Hematopoietic multipotent progenitor cell treated with erythropoietin and hydrocortisone succinate and interleukin-3 and kit ligand, for 15 days (in vitro differentiated cells): ENCODE measurements around the gene PPP1R13B.

Experiments
- DNase-seq: peaks from one replicate; pipeline ENCODE4 v3.0.0-alpha.2; 2015; ENCODE audit warnings: low spot score

The PPP1R13B gene

GRCh38 chr14:103740991-103741689 is 106.2 kb downstream of the PPP1R13B start:
- DNase-seq, result no peak

GRCh38 chr14:103739793-103740501 is 107.4 kb downstream of the PPP1R13B start:
- DNase-seq, result no peak

- DNase-seq, result no peak
Measured at GRCh38 chr14:103739466-103739792, 107.9 kb downstream of the PPP1R13B start.

- no peak for DNase-seq
Measured at GRCh38 chr14:103738701-103739451, 108.5 kb downstream of the PPP1R13B start.

GRCh38 chr14:103738166-103738565 is 109.2 kb downstream of the PPP1R13B start:
- DNase-seq, result no peak

- no peak for DNase-seq
Measured at GRCh38 chr14:103737432-103738045, 109.8 kb downstream of the PPP1R13B start.

- DNase-seq, result no peak
Measured at GRCh38 chr14:103736546-103737431, 110.6 kb downstream of the PPP1R13B start.

GRCh38 chr14:103735815-103736545 is 111.4 kb downstream of the PPP1R13B start:
- no peak for DNase-seq

- no peak for DNase-seq
Measured at GRCh38 chr14:103735439-103735814, 111.9 kb downstream of the PPP1R13B start.

- DNase-seq, result no peak
Measured at GRCh38 chr14:103735022-103735421, 112.4 kb downstream of the PPP1R13B start.

GRCh38 chr14:103734081-103734888 is 113.1 kb downstream of the PPP1R13B start:
- no peak for DNase-seq

GRCh38 chr14:103733651-103734050 is 113.7 kb downstream of the PPP1R13B start:
- no peak for DNase-seq

- DNase-seq, result no peak
Measured at GRCh38 chr14:103732868-103733620, 114.3 kb downstream of the PPP1R13B start.

GRCh38 chr14:103731916-103732867 is 115.2 kb downstream of the PPP1R13B start:
- DNase-seq, result no peak

- no peak for DNase-seq
Measured at GRCh38 chr14:103731481-103731880, 115.9 kb downstream of the PPP1R13B start.

GRCh38 chr14:103730490-103731035 is 116.8 kb downstream of the PPP1R13B start:
- DNase-seq, result peak; percentile 98

GRCh38 chr14:103729496-103730448 is 117.6 kb downstream of the PPP1R13B start:
- DNase-seq, result peak; percentile 79
